Ishikawa (cell line): ENCODE results near the gene GAS2L3.

Source experiments
- EGR1 ChIP-seq: IDR thresholded peaks from 2 replicates; pipeline ENCODE4 v1.6.1; 2012
- NFIC ChIP-seq: IDR thresholded peaks from 2 replicates; pipeline ENCODE4 v1.6.1; 2012
- RAD21 ChIP-seq: IDR thresholded peaks from 2 replicates; pipeline ENCODE4 v1.6.1; 2012; ENCODE audit warnings: low read depth
- TAF1 ChIP-seq: IDR thresholded peaks from 2 replicates; pipeline ENCODE4 v1.6.1; 2012; ENCODE audit warnings: low read depth, mild to moderate bottlenecking
- TEAD4 ChIP-seq: IDR thresholded peaks from 2 replicates; pipeline ENCODE4 v1.6.1; 2012
- YY1 ChIP-seq: IDR thresholded peaks from 2 replicates; pipeline ENCODE4 v1.6.1; 2012; ENCODE audit warnings: low read depth
- TF ChIP-seq, protein P1 (sequence below): IDR thresholded peaks from 2 replicates; pipeline ENCODE4 v1.6.1; 2012
- TF ChIP-seq, protein P2 (sequence below): IDR thresholded peaks from 2 replicates; pipeline ENCODE4 v1.6.1; 2012; ENCODE audit warnings: low read depth, mild to moderate bottlenecking

DNA sequence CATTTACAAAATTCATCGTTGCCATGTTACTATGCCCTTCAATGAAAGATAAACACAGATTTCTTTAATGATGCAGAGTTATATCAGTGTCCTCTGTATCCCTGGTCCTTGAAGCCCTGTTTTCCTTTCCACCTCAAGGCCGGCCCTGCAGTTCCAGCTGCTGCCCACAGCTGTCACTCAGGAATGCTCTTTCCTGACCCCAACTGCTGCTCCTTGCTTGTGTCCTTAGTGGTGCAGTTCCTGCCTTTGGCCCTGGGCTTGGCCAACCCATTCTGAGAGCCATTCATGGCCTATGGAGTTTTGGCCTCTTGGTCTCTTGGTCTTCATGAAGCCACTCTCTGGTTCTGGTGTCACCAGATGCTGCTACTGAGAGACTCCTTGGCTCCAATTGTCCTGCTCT, 93.1 kb downstream of the GAS2L3 start:
- TF ChIP-seq YY1 (no peak), TAF1 (no peak), TEAD4 (no peak), NFIC (no peak), RAD21 (no peak), EGR1 (no peak)
- TF ChIP-seq, protein P1, sequence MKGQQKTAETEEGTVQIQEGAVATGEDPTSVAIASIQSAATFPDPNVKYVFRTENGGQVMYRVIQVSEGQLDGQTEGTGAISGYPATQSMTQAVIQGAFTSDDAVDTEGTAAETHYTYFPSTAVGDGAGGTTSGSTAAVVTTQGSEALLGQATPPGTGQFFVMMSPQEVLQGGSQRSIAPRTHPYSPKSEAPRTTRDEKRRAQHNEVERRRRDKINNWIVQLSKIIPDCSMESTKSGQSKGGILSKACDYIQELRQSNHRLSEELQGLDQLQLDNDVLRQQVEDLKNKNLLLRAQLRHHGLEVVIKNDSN = no peak
- TF ChIP-seq, protein P2, sequence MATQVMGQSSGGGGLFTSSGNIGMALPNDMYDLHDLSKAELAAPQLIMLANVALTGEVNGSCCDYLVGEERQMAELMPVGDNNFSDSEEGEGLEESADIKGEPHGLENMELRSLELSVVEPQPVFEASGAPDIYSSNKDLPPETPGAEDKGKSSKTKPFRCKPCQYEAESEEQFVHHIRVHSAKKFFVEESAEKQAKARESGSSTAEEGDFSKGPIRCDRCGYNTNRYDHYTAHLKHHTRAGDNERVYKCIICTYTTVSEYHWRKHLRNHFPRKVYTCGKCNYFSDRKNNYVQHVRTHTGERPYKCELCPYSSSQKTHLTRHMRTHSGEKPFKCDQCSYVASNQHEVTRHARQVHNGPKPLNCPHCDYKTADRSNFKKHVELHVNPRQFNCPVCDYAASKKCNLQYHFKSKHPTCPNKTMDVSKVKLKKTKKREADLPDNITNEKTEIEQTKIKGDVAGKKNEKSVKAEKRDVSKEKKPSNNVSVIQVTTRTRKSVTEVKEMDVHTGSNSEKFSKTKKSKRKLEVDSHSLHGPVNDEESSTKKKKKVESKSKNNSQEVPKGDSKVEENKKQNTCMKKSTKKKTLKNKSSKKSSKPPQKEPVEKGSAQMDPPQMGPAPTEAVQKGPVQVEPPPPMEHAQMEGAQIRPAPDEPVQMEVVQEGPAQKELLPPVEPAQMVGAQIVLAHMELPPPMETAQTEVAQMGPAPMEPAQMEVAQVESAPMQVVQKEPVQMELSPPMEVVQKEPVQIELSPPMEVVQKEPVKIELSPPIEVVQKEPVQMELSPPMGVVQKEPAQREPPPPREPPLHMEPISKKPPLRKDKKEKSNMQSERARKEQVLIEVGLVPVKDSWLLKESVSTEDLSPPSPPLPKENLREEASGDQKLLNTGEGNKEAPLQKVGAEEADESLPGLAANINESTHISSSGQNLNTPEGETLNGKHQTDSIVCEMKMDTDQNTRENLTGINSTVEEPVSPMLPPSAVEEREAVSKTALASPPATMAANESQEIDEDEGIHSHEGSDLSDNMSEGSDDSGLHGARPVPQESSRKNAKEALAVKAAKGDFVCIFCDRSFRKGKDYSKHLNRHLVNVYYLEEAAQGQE = no peak
